HCEC 1CT (cell line): ENCODE results near the gene COL20A1.
"Not testable (repeated sequence)": the region's sequence is repeated elsewhere in the genome, so short reads cannot be mapped to it uniquely, and the experiment has no call there.

Experiments
- DNase-seq: peaks from one replicate; pipeline ENCODE4 v3.0.0-alpha.2; 2017

Gene COL20A1

GRCh38 chr20:63292292-63292701 is 689 bp upstream of the COL20A1 start:
- no peak for DNase-seq

- no peak for DNase-seq
Observed at GRCh38 chr20:63293456-63293855, 470 bp downstream of the COL20A1 start.

- no peak for DNase-seq
Observed at GRCh38 chr20:63293871-63294535, 1.0 kb downstream of the COL20A1 start.

- no peak for DNase-seq
Observed at GRCh38 chr20:63294536-63294900, 1.5 kb downstream of the COL20A1 start.

GRCh38 chr20:63295018-63295417 is 2.0 kb downstream of the COL20A1 start:
- no peak for DNase-seq

GRCh38 chr20:63295422-63295821 is 2.4 kb downstream of the COL20A1 start:
- DNase-seq: no peak

GRCh38 chr20:63295846-63296245 is 2.9 kb downstream of the COL20A1 start:
- DNase-seq: no peak

GRCh38 chr20:63296531-63297299 is 3.7 kb downstream of the COL20A1 start:
- no peak for DNase-seq

- DNase-seq: no peak
Observed at GRCh38 chr20:63297371-63297781, 4.4 kb downstream of the COL20A1 start.

- DNase-seq: no peak
Observed at GRCh38 chr20:63297796-63298572, 5.0 kb downstream of the COL20A1 start.

GRCh38 chr20:63298731-63299312 is 5.8 kb downstream of the COL20A1 start:
- no peak for DNase-seq

- DNase-seq: no peak
Observed at GRCh38 chr20:63301671-63302070, 8.7 kb downstream of the COL20A1 start.

GRCh38 chr20:63303095-63303666 is 10.2 kb downstream of the COL20A1 start:
- DNase-seq: no peak

- no peak for DNase-seq
Observed at GRCh38 chr20:63305393-63305792, 12.4 kb downstream of the COL20A1 start.

GRCh38 chr20:63305933-63306672 is 13.1 kb downstream of the COL20A1 start:
- DNase-seq: not testable (repeated sequence)

- DNase-seq: no peak
Observed at GRCh38 chr20:63306673-63307537, 13.9 kb downstream of the COL20A1 start.

GRCh38 chr20:63307538-63308217 is 14.7 kb downstream of the COL20A1 start:
- DNase-seq: no peak

- DNase-seq: no peak
Observed at GRCh38 chr20:63308218-63308911, 15.4 kb downstream of the COL20A1 start.

- DNase-seq: no peak
Observed at GRCh38 chr20:63309261-63310071, 16.5 kb downstream of the COL20A1 start.
